ENCODE data around the gene CFI.

CFI gene

DNA sequence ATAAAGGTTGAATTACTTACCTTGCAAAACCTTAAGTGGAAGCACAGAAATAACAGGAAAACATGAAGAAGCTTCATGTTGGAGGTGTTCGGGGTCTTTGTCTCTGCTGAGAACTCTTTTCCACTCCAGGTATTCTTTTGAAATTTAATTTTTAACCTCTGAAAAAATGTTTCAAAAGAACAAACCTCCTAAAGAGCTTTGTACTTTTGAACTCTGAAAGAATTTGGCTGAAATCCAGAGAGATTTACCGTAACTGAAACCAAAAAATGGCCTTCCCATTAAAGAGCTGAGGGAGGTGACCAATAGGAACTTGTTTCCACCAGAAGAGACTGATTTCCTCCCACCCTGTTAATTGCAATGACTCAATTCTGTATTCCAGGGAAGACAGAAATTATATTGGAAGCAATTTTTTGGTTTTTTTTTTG is at the start of gene CFI:
Gene CFI, minus strand, starts transcription at position 105 of the 425 bp plus-strand sequence. Its CDS starts 28 bp downstream, at position 77.
- peak; percentile 70 to 76 for DNase-seq (ENCODE audit: low read depth in 2 of 2)

DNA sequence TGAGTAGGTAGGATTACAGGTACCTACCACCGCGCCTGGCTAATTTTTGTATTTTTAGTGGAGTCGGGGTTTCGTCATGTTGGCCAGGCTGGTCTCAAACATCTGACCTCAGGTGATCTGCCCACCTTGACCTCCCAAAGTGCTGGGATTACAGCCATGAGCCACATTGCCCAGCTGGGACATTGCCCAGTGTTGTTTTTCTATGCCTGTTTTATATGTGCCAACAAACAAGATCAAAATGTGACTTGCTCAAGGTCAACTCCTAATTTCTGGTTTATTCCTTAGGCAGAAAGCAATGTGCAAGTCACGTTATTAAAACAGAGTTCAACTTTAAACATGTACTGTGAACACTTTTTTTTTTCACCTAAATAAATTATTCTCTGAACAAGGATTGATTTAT is 48.8 kb upstream of the CFI start:
- no peak for DNase-seq (ENCODE audit: low read depth in 2 of 2)

DNA sequence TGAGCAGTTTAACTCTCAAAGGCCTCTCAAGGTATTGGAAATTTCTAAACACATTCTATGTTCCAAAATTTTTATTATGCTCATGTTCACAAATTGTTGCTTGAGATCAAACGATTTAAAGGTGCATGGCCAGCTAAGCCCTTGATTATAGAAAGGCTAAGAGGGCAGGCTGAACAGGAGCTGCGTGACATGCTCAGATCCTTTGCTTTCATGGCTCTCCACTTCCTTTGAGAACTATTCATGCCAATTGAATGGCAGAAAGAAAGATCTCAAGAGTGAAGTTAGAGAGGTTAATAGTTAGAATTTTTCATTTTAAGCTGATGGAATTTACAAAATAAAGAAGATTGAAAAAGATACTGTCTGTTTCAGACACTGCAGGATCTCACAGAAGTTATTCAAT is 46.7 kb upstream of the CFI start:
- DNase-seq (ENCODE audit: low read depth in 2 of 2): no peak

DNA sequence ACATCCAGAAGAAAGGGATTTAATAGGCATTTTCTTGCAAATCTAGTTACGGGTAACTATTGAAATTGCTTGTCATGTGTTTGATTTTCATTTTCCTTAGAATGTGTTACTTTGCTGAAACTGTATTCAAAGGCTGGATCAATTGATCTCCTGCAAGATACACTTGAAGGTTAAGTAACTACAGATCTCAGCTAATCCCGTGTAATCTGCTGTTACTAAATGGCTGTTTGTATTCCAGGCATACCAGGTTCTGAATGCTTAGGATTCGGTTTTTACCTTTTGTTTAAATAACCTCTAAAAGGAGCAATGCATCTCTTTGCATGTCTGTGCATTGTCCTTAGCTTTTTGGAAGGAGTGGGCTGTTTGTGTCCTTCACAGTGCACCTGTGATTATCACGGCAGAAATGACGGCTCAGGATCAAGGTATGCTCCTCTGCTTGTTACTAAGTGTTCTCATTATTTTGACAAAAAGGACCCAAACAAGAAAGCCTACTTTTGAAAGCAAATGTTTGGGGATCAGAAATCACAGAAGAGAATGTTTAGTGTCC is 46.2 kb upstream of the CFI start, which contains the start of gene LRIT3:
Gene LRIT3, plus strand, starts transcription at position 212 of the 547 bp plus-strand sequence. Its CDS starts 95 bp downstream, at position 307.
- DNase-seq (ENCODE audit: low read depth in 2 of 2): no peak

DNA sequence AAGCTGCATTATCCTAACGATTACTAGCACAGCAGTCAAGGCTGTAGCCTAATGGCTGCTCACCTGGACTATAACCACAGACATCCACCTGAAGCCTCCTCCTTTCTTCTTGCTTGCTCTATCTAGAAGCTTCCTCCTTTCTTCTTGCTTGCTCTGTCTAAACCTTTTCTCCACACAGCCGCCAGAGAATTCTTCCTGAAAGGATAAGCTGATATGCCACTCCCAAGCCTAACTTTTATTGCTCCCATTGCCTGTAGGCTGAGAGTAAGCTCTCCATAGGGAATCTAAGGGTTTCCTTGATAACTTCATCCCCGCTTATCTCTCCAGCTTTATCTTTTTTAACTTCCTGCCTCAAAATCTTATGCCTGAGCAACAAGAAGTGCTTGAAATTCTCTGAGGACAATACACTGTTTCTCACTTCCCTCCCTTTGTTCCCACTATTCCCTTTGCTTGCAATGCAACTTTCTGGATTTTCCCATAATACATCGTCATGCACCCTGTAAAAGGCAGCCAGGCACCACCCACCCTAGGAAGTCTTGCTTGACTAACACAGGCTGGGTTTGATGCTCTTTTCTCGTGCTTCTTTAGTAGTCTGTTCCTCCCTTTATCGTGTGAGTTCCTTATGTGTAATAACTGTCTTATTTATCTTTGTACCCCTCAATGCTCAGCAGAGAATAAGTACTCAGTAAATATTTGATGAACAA is 44.7 kb upstream of the CFI start:
- DNase-seq (ENCODE audit: low read depth in 2 of 2): no peak

DNA sequence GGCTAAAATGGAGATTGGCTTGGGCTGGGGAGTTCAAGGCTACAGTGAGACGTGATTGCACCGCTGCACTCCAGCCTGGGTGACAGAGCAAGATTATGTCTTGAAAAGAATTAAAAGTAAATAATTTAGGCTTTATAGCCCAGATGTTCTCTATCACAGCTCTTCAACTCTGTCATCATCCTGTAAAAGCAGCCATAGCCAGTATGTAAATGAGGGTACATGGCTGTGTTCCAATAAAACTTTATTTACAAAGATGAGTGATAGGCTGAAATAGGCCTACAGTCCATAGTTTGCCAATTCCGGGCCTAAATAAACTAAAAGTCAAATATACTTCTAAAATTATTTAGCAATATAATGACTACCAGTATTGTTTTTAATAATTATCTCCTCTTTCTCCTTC is 35.2 kb upstream of the CFI start:
- no peak for DNase-seq (ENCODE audit: low read depth in 2 of 2)

DNA sequence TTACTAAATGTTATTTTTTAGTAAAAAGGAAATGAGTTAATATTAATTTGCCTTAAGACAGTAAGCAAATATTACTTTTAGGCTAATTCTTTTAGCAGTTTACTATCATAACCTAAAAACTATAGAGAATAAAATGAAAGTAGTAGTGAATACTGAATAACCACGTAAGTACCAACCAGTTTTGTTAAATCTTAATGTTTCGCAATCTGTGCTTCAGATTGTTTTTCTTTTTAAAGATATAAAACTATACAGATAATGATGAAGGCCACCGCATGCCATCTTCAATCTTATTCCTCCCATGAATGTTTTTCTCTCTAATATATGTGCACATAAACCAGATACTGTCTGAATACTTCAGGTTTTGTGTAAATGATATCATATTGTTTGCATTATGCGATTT is 32.0 kb upstream of the CFI start:
- no peak for DNase-seq (ENCODE audit: low read depth in 2 of 2)

DNA sequence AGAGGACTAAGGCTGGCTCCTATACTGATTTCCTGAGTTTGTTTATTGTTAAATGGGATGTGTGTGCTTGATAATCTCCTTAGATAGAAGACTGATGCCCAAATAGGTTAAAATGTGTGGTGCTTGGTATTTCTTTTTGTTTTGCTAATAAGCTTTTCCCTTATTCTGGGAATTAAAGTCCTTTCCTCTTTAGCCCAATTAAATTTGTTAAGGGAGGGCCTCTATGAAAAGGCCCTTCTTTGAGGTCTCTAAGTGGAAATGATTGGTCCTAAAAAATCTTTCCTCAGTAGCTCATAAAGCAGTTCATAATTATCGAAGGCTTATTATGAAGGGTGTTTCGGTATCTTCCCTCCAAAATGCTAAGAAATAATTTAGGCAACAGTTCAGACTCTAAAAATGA is 25.9 kb upstream of the CFI start, which contains the start of gene RRH:
Gene RRH, plus strand, starts transcription at position 301 of the 400 bp plus-strand sequence. Its CDS starts 56 bp downstream, at position 357.
- DNase-seq (ENCODE audit: low read depth in 2 of 2): no peak

DNA sequence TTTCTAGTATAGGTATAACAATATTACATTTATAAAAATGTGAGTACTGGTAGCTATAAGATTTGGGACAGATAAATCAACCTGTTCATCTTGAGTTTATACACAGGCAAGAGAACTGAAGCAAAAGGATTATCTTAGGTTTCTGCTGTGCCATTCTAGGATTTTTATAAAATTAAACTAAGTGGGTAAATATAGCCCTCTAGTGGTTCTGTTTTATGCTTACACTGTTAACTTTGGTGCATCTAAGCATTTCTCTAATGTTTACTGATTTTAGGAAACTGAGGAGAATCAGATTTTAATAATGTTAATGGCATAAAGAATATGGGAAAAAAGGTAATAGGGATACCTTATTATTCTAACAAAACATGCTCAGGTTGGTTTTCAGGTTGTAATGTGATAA is 24.9 kb upstream of the CFI start:
- DNase-seq (ENCODE audit: low read depth in 2 of 2): no peak

DNA sequence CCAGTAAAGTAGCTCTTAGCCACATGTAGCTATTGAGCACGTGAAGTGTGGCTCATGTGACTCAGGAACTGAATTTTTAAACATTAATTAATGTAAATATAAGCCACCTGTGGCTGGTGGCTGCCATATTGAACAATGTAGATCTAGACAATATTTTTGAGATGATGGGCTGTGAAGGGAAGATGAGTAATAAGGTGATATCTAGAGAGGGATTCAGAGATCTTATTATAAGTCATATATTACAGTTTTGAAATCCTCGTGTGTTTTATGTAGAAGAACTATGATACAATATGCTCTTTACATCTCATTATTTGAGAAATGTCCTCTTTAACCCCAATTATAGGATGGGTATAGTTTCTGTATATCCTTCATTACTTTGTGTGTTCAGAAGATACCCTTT is 19.4 kb upstream of the CFI start:
- no peak for DNase-seq (ENCODE audit: low read depth in 2 of 2)

DNA sequence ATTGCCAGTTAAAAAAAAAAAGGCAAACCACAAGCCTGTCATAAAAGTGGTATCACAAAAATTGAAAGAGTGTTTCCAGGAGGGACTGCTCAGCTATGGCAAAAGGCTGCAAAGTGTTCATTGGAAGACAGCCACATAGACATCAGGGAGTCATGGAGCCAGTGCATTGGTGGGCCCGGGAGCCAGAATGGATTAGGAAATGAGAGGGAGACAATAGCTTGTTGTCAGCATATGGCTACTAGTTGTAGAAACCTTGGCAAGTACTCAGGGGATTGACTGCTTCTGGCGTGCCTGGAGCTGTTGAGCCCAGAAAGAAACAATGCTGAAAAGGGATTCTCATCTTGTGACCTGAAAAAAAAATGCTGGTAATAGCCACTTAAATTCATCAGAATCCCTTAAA is 18.8 kb upstream of the CFI start:
- DNase-seq (ENCODE audit: low read depth in 2 of 2): no peak

DNA sequence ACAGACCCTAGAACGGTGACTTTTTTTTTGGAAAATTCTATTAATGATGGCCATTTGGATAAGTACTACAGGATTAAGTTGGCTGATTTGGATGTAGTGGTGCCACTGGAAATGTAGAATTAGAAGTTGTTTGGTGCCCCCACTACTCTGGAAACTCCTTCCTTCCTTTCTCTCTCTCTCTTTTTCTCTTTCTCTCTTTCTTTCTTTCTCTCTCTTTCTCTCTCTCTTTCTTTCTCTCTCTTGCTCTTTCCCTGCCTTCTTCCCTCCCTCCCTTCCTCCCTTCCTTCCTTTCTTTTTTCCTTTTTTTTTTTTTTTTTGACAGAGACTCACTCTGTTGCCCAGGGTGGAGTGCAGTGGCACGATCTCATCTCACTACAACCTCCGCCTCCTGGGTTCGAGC is 16.5 kb upstream of the CFI start:
- DNase-seq (ENCODE audit: low read depth in 2 of 2): no peak

DNA sequence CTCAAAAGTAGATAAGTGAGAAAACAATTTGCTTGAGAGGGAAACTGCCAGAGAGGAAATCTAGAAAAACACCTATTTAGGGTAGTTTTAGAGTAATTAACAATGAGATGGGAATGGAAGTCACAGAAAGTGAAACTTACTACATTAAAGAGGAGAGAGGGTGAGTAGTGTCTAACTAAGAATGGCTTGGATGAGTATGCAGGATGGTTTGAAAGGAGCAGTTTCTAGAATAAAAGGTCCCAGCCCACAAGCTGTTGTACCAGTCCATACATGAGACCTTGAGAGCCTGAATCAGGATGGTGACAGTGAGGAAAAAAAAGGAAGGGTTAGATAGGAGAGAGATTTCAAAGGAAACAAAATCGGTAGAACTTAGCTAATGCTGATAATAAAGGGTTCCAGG is 15.1 kb upstream of the CFI start:
- no peak for DNase-seq (ENCODE audit: low read depth in 2 of 2)

DNA sequence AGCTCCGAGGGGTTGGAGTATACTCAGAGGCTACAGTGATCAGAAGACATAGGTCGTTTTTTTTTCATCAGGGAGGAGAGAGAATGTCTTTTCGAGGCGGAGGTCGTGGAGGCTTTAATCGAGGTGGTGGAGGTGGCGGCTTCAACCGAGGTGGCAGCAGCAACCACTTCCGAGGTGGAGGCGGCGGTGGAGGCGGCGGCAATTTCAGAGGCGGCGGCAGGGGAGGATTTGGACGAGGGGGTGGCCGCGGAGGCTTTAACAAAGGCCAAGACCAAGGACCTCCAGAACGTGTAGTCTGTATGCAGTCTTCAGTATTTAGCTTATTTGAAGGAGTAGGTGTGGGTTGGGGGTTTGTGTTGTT is 14.3 kb upstream of the CFI start:
- no peak for DNase-seq (ENCODE audit: low read depth in 2 of 2)

DNA sequence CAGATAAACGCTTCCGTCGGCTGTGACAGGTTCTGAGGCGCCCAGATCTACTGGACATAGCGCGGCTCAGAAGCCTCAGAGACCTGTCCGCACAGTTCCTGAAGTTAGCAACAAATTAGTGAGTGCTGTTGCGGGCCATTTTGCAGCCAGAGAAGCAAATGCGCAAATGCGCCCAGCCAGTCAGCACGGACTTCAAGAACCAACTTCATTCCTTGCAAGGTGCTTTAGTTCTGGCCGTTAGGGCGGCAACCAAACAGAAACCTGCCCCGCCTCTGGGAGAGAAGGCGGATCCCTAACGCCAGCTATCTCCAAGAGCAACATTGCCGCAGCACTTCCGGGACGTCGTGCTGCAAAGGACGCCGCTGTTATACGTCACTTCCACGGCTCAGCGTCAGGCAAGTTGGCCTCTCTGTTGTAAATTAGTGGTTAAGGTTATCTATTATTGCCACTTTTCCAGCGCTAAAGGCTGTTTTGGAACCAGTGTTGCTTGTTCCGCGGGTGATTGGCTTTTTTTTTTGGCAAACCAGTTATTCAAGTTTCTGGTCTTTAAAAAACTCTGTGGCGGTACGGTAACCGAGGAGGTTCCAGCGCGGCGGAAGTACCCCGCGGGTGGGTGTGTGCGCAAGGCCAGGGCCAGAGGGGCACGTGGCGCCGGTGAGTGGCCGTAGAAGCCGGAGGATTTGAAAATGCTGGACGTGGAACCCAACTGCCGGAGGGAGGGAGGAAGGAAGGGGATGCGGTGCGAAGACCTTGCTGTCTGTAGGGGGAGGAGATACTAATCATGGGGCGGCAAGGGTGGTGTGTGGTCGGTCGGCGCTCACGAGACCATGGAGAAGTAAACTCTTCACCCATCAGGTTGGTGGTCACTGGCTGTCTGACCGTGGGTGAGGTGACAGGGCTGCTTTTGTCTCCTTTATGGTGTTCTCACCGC is 13.6 kb upstream of the CFI start, which contains the start of gene GAR1:
Gene GAR1, plus strand, starts transcription at position 612 of the 931 bp plus-strand sequence. CDS start 403 bp downstream, outside the sequence.
- DNase-seq (ENCODE audit: low read depth in 2 of 2): peak; percentile 75 to 78

DNA sequence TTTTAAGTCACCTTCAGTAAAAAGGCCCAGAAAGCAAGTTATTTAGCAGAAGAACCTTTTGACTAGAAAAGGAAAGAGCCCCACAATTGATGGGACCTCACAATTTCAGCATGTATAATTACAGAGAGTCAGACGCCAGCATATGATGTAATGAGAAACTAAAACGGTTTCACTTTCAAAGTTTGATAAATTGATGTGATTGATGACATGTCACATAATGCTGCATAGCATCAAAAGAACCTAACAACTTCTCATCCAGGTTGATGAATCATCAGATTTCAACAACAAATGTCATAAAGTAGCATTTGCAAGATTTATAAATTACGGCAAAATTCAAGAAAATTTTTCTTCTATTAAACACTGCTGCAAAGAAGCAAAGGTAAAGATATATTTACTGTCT is 9.9 kb upstream of the CFI start:
- DNase-seq (ENCODE audit: low read depth in 2 of 2): no peak

DNA sequence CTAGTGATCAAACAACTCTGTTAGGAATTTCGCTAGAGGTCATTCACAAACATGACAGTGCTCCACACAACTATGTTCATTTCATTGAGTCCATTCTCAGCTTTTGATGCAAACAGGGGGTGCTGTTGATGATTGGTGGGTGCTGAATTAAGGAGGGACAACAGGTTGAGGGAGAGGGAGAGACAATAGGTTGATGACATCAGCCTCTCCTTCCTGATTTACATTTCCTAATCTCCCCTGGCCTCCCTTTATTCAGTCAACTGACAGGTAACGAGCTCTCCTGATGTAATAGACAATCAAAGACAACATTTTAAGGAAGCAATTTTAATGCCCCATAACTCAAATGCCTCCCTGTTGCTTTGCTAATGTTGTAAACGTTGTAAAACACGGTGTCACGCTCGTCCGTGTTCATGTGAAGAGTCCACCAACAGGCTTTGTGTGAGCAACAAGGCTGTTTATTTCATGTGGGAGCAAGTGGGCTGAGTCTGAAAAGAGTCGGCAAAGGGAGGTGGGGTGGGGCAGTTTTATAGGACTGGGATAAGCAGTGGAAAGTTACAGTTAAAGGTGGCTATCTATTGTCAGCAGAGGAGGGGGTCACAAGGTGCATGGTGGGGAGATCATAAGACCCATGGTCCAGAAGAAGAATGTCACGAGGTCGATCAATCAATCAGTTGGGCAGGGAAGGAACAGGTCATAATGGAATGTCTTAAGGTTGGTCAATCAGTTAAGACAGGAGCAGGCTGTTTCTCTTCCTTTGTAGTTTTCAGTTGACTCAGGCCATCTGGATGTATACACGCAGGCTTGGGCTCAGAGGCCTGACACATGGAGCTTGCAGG is 9.0 kb upstream of the CFI start:
- no peak for DNase-seq (ENCODE audit: low read depth in 2 of 2)

DNA sequence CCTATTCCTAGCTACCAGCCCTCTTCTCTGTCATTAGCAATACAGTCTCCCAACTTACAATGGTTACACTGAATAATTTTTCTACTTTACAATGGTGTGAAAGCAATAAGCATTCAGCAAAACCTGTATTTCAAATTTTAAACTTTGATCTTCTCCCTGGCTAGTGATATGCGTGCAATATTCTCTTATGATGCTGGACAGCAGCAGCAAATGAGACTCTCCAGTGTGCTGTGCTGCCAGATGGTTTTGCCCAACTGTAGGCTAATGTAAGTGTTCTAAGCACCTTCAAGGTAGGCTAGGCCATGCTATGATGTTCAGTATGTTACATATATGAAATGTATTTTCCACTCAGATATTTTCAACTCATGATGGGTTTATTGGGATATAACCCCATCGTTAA is 7.9 kb upstream of the CFI start:
- no peak for DNase-seq (ENCODE audit: low read depth in 2 of 2)

DNA sequence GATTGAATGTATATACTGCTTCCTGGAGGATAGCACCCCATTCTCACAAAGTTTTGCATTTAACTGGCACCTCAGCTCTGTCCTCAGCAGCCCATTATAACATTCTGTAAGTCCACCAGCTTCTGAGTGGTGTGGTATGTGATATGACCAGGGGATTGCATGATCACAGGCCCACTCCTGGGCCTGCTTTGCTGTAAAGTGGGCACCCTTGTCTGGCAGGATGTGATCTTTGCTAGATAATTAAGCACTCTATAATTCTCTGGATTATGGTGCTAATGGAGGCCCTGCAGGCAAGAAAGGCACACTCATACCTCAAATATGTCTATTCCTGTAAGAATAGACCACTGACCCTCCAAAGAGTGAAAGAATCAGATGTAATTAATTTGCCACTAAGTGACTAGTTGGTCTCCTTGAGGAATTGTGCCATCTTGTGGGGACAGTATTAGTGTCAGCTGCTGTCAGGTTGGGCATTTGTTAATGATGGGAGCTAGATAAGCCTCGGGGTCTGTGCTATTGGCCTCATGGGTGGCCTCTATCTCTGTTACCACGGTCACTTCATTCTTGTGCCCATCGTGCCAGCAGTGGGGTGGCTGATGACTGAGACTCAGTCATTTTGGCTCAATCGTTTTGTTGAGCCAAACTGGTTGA is 2.2 kb upstream of the CFI start:
- DNase-seq (ENCODE audit: low read depth in 2 of 2): peak; percentile 63 to 67

DNA sequence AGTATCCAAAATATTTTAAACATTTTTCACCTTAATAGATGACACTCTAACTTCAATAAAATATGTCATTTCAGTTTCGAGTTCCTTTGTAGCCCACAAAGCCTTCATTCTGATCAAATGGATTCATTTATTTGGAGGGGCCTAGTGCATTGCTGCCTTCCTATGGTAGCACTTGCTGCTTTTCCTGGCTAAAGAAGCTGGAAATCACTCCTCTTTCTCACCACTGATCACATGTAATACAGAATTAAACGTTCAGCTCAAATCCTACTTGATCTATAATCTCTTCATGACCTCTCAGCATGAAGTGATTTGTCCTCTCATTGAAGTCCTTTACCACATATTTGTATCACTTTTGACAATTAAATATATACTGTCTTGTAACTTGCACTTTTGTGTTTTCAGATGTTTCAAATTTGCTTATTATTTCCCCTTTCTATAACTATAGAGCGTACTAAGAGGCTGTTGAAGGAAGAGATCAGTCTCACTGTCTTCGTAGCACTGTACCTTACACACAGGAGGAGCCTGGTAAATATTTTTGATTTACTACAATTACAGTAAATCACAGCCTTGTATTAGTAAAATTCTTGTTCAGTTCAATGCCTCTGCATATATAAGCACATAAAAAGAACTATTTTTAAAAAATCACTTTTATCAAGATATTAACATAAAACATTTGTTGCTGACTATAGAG is 555 bp downstream of the CFI start:
- no peak for DNase-seq (ENCODE audit: low read depth in 2 of 2)

All from fibroblast of skin of left quadriceps (primary cell).